ENCODE results near the gene ANKUB1. TPM values are rescaled to one million over a fixed set of nuclear protein-coding genes. Genes with fewer than 3 reads are reported as not detected.

The ANKUB1 gene
- polyA plus RNA-seq, 4 donors, result 0.17 TPM; not detected in 3

DNA sequence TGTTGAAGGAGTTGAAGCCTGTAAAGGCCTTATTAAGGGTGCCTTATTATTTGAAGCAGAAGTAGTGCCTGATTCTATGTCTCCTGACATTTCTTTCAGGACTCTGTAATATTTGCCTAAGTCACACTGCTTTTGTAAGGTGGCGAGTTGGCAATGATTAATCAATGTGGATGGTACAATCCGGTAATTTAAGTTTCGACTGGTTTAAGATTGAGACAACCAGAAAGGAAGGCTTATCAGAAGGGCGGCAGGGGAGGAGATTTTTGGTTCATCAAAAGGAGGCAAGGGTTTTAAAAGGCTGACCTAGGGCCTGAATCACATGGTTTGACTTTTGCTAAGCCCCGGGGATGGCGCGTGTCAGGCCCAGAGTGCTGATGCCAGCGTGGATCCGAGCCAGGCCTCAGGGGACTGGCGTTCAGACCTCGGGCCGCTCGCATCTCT lies 19.8 kb upstream of the ANKUB1 start:
- DNase-seq (ENCODE audit: low read depth in 4 of 4, low spot score in 3 of 4), result peak in 2 of 4 donors; percentile 4 to 12

DNA sequence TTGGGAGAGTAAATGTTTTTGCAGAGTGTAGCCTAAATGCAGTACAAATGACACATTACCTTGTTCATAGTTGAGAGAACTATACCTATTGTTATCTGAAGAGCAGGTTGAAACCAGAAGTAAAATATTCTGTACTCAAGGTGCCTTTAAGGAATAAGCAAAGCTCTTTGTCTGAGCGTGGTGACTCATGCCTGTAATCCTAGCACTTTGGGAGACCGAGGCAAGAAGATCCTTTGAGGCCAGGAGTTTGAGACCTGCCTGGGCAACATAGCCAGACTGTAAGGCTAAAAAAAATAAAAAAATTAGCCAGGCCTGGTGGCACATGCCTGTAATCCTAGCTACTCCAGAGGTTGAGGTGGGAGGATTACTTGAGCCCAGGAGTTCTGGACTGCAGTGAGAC lies 18.5 kb upstream of the ANKUB1 start:
- DNase-seq (ENCODE audit: low read depth in 4 of 4, low spot score in 3 of 4), result no peak

GRCh38 chr3:149809699-149810098 lies 17.3 kb upstream of the ANKUB1 start:
- no peak for DNase-seq (ENCODE audit: low read depth in 4 of 4, low spot score in 3 of 4)

DNA sequence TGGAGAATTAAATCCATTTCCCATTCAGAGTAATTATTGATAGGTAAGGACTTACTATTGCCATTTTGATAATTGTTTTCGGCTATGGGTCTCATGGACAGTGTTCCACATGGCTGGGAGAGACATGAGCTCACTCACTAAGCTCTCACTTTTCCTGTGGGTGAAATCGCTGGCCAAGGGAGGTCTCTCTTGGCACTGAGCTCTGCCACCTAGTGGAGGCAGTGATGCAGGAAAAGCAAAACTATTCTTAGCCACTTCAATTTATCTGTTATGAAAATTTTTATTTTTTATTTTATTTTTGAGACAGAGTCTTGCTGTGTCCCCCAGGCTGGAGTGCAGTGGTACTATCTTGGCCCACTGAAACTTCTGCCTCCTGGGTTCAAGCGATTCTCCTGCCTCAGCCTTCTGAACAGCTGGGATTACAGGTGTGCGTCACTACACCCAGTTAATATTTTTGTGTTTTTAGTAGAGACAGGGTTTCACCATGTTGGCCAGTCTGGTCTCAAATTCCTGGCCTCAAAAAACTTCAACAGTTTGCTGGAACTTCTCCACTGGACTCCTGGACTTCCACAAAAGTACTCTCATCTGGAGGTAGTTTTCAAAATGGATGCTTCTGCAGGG lies 16.0 kb upstream of the ANKUB1 start:
- DNase-seq (ENCODE audit: low read depth in 4 of 4, low spot score in 3 of 4), result peak; percentile 31 to 57 (median 36)

DNA sequence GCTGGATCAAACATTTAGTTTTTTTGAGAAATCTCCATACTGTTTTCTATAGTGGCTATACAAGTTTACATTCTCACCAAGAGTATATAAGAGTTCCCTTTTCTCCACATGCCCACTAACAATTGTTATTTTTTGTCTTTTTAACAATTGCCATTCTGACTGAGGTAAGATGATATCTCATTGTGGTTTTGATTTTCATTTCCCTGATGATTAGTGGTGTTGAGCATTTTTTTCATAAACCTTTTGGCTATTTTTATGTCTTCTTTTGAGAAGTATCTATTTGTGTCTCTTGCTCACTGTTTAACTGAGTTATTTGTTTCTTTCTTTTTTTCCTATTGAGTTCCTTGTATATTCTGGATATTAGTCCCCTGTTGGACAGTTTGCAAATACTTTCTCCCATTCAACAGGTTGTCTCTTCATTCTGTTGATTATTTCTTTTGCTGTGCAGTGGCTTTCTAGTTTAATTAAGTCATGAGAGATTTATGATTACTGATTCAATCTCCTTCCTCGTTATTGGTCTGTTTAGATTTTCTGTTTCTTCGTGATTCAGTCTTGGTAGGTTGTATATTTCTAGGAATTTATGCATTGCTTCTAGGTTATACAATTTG lies 13.9 kb upstream of the ANKUB1 start:
- no peak for DNase-seq (ENCODE audit: low read depth in 4 of 4, low spot score in 3 of 4)

DNA sequence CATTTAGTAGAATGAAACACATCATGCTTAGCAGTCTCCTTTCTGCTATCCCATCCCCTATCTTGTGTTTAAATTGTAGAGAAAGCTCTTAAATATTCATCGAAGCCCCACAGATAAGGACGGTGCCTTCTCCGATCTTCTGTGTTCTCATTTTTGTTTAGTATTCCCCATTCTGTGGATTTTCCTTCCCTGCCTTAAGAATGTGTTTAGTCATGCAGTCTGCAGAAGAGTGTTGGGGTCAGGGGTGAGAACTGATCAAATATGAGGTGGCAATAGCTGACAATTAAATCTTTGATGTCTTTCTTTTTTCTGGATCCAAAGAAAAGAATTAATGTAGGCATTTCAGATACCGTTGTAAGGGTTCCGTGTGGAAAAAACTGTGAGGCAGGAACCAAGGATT lies 9.3 kb upstream of the ANKUB1 start:
- no peak for DNase-seq (ENCODE audit: low read depth in 4 of 4, low spot score in 3 of 4)

DNA sequence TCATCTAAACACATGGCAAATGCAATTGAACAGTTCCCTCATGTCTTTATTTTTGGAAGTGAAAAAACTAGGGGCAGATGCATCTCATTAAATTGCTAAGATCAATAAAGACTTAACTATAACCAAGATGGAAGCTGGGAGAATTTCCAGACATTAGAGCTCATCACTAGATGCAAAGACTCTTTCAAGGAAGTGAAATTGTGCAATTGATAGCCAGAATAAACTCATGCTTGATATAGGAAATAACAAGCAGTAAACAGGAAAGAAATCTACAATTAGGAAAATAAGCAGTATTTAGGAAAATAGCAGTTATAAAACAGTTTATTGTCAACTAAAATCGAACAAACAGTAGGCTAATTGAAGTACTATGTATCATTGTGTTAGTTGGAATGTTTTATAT lies 8.8 kb upstream of the ANKUB1 start:
- DNase-seq (ENCODE audit: low read depth in 4 of 4, low spot score in 3 of 4), result no peak

- no peak for DNase-seq (ENCODE audit: low read depth in 4 of 4, low spot score in 3 of 4)
Observed at GRCh38 chr3:149800693-149801092, 8.3 kb upstream of the ANKUB1 start.

DNA sequence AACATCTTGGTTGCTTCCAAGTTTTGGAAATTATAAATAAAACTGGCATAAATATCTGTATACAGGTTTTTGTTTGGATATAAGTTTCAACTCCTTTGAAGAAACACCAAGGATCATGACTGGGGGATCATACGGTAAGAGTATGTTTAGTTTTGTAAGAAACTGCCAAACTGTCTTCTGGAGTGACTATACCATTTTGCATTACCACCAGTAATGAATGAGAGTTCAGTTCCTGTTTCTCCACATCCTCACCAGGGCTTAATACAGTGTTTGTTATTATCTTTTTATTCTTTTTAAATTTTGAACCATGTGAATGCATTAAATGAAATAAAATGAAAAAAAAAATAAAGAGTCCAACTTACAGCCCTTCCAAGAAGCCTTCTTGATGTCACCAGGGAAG lies 3.7 kb upstream of the ANKUB1 start:
- no peak for DNase-seq (ENCODE audit: low read depth in 4 of 4, low spot score in 3 of 4)

- DNase-seq (ENCODE audit: low read depth in 4 of 4, low spot score in 3 of 4), result no peak
Observed at GRCh38 chr3:149790698-149791097, 1.7 kb downstream of the ANKUB1 start.

DNA sequence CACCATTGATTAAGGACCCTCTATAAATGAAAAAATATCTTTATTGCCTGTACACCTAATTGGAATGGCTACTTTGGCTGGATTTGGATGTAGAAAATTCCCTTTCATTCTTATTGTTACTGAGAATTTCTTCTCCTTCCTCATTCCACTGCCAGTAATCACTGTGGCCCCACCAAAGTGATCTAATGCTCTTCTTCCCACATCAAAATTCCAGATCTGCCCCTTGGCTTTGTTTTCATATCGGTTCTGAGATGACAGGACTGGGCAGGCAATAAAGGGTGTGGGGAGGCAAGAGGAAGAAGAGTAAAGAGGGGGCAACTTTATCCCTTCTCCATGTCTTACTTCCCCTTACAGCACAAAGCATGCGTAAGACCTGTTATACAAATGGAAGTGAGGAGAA lies 2.1 kb downstream of the ANKUB1 start:
- no peak for DNase-seq (ENCODE audit: low read depth in 4 of 4, low spot score in 3 of 4)

DNA sequence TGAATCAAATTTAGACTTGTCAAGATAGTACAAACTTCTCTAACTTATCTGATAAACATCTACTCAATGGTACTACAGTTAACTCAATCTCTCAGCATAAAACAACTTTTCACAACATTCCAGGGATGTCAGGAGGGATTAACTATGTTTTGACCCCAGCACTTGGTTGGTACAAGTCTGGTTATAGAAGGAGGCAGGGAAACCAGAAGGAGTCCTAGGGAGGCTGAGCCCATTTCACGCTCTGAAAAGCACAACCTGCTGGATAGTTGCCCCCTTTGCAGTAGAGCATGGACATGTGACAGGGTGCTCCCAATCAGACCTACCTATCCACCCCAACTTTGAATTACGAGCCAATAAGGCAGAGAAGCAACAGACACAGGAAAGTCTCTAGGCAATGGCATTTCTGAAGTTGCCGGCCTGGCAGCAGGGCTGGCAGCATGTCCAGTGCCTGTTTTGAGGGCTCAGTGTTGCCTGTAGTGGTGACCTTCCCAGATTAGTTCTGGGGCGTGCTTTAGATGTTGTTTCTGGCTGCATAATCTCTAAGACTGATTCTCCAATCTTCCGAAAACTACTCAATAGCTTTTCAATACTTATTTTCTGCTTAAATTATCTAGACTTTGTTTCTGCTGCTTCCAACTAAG lies 8.2 kb downstream of the ANKUB1 start:
- DNase-seq (ENCODE audit: low read depth in 4 of 4, low spot score in 3 of 4), result no peak

DNA sequence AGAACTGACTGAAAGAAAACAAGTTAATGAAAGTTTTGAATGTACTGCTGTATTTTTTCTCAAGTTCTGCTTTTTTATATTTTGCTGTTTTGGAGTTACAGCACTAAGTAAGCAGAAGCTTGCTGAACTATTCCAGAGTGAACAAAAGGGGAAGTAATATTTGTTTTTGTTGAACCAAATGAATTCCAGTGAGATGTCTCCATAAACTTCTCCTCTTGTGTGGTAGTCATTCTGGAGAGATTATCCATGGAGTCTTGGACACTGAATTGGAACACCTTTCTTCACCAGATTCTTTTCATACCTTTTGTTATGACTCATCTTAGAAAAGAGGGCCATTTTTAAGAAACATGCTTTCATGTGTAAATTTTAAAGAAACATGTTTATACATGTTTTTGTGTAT lies 8.8 kb downstream of the ANKUB1 start:
- no peak for DNase-seq (ENCODE audit: low read depth in 4 of 4, low spot score in 3 of 4)

- DNase-seq (ENCODE audit: low read depth in 4 of 4, low spot score in 3 of 4), result no peak
Observed at GRCh38 chr3:149781741-149782140, 10.6 kb downstream of the ANKUB1 start.

DNA sequence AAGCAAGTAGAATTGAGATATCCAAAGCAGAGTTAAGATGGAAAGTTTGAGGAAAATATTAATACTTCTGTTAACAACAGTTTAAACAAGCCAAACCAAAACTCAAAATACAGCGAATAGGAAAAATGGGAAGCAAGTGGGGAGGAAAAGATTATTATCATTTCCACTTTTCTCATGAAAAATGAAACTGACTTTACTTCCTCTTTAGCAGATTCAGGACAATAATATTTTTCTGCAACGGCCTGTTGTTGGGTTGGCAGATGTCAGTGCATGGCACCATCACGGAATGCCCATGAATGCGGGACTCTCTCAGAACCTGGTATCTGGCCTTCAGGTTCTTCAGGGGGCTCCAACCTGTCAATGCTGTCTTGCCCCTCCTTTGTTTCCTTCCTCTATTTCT lies 11.1 kb downstream of the ANKUB1 start:
- DNase-seq (ENCODE audit: low read depth in 4 of 4, low spot score in 3 of 4), result no peak

DNA sequence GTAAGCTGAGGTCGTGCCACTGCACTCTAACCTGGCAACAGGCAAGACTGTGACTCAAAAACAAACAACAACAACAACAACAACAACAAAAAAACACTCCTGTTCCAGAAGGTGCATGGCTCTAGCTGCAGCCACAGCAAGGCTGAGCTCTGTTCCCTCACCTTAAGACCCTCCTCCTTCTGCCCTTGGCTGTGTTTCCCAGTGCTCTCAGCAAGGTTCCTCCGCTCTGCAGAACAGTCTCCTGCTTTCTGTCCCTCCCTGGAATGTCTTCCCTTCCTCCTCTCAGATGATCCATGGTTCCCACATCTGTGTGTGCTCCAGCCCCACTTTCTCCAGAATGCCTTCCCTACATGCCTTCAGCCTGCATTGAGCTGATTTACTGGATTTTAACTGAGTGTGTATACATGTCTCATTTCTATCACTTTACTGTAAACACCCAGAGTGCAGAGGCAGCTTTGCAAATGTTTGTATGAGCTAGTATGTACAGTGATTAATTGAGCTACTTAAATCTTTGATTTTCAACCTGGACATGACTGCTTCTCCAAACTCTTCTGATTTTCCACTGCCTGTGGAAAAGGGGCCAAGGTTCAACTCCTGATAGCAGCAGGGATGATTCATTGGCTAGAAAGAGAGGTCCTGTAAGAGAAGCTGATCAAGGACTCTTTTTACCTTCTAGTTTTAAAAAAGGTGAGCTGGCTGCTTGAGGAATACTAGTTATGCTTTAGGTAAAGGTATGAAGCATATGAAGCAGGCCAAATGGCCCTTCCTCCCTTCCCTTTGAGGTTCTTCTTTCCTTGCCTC lies 14.7 kb downstream of the ANKUB1 start:
- no peak for DNase-seq (ENCODE audit: low read depth in 4 of 4, low spot score in 3 of 4)

- no peak for DNase-seq (ENCODE audit: low read depth in 4 of 4, low spot score in 3 of 4)
Observed at GRCh38 chr3:149776170-149776569, 16.2 kb downstream of the ANKUB1 start.

DNA sequence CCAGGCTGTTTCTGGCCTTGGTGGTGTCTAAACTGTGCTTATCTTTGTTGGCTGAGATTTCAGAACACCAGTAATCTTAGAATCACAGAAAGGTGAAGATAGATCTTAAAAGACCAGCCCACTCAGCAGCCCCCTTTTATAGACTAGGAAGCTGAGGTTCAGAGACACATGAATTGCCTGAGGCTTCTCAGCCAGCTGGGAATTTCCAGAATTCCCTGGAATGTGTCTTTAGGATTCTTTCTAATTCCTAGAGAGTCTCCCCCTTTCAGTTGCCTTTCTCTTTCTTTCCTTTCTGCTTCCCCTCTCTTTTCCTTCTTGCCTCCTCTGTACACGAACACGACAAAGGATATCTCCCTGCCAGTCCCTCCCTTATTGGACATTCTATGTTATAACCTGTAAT lies 19.5 kb downstream of the ANKUB1 start:
- DNase-seq (ENCODE audit: low read depth in 4 of 4, low spot score in 3 of 4), result no peak

DNA sequence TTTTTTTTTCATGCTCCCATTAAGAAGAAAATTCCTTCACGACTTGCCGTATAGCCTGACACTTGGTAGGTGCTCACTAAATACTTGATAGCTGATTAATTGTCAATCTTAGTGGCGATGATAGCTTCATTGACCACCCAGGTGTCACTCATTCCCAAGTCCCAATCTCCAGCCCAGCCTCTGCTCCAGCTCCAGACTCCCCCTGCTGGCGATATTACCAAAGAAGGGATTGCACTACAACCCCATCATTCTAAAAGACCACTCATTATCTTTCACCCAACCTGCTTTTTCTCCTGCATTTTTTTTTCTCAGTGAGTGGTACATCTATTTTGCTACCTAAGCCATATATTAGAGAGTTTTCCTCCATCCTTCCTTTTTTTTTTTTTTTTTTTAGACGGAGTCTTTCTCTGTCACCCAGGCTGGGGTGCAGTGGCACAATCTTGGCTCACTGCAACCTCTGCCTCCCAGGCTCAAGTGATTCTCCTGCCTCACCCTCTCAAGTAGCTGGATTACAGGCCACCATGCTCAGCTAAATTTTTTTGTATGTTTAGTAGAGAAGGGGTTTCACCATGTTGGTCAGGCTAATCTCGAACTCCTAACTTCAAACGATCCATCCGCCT lies 20.6 kb downstream of the ANKUB1 start:
- DNase-seq (ENCODE audit: low read depth in 4 of 4, low spot score in 3 of 4), result peak; percentile 8 to 30 (median 16)

GRCh38 chr3:149770246-149770645 lies 22.1 kb downstream of the ANKUB1 start:
- DNase-seq (ENCODE audit: low read depth in 4 of 4, low spot score in 3 of 4), result no peak

- DNase-seq (ENCODE audit: low read depth in 4 of 4, low spot score in 3 of 4), result no peak
Observed at GRCh38 chr3:149768704-149769103, 23.6 kb downstream of the ANKUB1 start.

Data from right renal pelvis (tissue), 4 donors.